Measurements from ENCODE around the gene TMEM269.

TMEM269 gene, protein sequence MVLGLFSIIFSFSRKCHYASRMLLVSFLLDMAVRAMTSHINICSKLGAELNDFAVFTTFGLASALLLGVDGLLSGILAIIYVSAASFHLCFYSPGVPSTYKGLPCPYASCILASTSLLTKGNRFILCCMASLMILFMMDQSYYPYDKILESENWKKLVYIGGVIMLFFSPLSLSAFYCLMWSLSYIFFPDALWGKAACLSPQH

DNA sequence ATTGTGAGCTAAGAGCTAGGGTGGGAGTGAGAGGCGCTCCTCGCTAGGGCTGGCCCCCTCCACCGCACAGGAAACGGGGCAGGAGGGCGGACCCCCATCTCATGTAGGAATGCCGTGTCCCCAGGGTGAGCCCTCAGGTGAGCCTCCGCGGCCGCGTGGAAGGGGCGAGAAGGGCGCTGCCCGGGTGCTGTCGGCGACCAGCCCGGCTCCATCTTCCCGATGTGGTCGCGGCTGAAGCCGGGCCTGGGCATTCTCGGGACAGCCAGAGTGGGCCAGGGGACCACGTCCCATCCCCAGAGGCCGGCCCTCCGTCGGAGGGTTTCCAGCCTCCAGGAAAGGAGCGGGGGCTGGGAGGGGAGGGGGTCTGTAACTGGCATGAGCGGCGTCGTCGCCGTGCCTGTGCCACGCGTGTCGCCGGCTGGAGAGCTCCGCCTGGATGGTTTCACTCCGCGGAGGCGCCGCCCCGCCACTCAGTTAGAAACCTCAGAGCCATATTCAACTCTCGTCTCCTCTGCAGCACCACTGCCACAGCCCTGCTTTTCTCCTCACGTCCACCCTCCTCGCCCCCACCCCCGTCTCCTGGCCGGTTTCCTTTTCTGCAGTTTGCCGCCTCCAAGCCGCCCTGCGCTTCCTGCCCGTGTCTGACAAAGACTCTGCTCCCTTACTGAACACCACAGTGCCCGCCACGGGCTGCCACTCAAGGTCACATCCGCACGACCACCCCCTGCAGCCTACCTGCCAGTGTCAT lies at the start of gene TMEM269:
Gene TMEM269 (plus strand): TSS at position 46 of the 748 bp plus-strand sequence. CDS start 4,903 bp downstream, outside the sequence.
- DNase-seq (ENCODE audit: low read depth): peak; percentile 28

DNA sequence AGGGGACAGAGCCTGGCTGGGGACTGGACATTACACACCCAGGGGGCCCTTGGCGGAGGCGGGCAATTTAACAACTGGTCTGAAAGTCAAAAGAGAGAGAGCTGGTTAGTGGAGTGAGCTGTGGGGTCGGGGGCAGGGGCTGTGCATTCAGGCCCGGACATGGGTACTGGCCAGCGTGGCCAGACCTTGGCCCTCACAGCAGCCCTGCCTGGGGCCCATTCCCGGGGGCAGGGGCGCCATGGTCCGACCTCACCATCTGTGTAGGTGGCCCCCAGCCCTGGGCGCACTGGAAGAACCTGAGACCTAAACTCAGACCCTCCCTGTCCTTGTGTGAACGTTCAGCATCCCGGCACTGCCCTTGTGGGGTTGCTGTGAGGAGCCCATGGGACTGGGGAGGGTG lies 49.7 kb upstream of the TMEM269 start:
- no peak for DNase-seq (ENCODE audit: low read depth)

DNA sequence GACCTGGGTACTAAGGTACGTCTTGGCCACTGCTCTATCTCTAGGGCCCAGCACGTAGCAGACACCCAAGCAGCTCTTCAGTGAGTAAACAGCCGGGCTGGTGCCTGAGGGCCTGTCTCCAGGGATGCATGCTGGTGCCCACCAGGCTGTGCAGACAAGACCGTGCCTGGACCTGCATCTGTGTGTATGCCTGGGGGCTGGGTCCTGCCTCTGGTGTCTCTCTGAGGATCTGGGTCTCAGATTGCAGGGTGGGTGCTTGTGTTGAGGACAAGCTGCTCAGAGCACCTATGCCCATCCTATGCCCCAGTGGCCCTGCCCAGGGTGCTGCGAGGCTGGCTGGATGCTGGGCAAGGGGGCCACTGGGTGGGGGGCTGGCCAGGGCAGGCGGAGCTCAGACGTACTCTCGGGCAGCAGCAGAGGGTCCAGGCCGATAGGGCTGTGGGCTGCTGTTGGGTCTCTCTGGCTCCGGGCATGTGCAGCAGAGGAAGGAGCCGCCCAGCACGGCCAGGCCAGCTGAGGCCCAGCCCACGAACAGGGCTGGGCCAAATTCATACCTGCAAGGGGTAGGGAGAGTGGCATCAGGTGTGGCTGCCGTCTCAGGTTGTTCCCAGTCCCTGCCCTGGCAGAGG lies 49.2 kb upstream of the TMEM269 start:
- no peak for DNase-seq (ENCODE audit: low read depth)

DNA sequence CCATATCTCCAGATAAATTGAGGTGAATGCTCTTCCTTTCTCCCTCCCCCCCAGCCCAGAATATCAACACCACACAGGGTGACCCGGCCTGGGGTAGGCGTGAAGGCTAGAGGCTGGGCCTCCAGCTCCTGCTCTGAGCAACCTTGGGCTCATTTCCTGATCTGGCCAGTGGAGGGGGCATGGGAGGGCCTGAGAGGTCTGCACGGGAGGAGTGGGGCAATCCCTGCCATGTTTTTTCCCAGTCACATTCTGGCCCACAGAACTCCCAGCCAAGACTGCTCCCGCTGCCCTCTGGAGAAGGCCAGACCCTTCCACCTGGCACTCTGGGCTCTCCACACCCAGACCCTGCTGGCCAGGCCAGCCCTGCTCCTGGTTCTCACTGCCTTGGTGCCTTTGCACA lies 48.6 kb upstream of the TMEM269 start:
- no peak for DNase-seq (ENCODE audit: low read depth)

DNA sequence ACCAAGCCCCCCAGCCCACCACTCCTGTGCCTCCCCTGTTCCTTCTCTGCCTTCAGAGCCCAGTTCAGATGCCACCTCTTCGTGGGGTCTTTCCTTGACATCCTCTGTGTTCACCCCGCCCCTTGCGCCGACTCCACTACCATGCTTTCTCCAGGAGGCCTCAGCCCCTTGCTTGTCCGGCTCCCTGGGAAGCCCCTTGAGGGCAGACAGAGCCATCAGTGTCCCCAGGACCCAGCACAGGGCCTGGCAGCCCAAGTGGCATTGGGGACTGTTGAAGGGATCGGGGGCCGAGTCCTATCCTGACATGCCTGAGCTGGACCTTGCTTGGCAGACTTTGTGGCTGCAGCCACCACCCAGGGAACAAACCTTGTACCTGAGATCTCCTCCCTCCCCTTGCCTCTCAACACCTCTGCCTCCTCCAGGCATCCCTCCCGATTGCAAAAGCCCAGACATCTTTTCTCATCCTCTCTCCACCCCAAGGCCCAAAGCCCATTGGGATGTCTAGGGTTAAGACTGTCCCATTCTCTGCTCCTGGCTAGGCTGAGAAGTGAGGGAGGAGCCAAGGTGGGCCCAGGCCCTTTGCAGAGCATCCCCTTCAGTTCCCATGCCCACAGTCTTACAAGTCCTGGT lies 48.1 kb upstream of the TMEM269 start:
- no peak for DNase-seq (ENCODE audit: low read depth)

DNA sequence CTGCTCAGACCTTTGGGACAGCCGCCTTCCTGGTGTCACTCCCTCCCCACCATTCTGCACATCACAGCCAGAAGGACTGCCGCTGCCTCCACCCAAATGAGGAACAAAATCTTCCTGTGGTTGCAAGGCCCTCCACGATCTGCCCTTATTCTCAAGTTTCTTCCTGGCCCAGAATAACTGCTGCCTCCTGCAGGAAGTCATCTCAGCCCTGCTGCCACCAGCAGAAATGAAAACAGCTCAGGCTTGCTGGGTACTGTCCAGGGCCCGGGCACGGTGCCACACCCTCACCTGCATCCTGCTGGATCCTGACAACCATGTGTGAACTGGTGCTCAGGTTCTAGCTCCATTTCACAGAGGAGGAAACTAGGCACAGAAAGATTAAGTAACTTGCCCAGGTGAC lies 47.5 kb upstream of the TMEM269 start:
- DNase-seq (ENCODE audit: low read depth): no peak

DNA sequence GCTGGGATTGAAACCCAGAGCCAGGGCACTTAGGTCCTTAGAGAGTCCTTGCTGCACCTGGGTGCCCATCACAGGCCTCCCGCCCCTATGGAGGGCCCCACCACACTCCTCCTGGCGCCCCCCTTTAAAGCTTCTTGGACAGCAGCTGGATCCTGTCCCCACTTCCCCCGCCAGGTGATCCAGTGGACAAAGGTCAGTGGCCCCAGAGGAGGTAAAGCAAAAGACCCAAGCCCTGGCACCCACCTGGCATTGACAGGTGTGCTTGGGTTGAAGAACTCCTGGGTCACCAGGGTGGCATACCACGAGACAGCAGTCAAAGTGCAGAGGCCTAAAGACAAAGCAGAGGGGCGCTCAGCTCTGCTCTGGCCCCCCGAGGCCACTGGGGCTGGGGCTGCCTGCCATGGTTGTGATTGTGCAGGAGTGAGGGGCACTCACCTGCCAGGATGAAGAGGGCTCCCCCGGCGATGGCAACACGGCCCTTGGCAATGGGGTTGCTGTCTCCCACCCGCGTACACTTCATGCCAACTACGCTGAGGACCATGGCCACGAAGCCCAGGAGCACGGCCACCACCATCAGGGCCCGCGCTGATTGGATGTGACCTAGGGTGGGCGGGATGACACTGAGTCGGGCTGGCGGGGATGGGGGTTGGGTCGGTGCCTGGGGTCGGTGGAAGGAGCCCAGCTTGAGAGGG lies 46.7 kb upstream of the TMEM269 start:
- no peak for DNase-seq (ENCODE audit: low read depth)

DNA sequence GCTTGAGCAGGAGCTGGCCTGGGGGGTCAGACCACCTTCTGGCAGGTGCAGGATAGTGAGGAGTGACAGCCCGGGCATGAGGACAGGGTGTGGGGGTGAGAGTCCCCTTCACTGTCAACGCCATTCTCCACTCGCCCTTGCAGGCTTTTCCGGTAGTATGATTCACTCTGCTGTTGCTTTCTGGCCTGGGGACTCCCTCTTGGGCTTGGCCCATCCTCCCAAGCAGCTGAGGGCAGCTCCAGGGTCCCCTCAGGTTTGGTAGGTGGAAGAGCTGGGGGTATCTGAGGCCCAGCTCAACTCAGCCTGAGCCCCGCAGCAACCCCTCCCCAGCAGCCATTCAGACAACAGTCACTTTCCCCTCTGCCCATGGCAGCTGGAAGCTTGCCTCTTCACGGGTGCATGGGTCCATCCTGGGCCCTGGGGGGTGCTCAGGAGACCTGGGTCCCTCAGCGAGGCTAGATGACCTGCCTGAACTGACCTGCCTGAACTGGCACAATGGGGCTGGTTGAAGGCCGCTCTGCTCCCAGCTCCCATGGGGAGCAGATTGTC lies 46.0 kb upstream of the TMEM269 start:
- DNase-seq (ENCODE audit: low read depth): no peak

DNA sequence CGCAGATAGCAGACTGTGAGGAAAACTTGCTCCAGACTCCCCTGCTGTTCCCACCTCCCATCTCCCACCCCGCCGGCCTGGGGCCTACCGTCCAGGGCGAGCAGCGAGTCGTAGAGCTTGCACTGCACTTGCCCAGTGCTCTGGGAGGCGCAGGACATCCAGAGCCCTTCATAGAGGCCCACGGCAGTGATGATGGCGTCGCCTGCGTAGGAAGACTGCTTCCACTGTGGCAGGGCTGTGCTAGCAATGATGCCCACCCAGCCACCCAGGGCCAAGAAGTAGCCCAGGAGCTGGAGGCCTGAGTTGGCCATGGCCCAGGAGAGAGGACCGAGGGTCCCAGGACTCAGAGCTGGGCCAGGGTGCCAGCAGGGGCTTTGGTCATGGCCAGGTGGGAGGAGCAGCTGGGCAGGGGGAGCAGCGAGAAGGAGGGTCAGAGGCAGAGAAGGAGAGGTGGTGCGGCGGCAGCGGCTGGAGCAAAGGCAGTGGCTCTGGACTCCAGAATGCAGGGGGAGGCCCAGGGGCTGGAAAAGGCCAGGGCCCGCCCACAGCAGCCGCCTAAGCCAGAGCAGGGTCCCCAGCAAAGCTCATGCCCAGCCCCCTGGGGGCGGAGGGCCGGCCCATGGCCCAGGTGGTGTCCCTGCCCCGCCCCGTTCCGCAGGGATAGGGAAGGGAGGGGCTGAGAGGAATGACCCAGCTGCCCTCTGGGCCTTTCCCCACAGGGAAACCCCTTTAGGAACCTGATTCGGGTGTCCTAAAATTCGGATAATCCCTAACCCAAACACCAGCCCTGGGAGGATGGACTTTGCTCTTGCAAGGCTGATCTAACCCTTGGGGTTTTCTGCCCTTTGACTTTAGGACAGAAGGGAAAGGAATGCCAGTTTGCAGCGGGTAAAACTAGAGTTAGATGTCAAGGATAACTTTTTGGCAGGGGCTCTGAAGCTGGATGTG lies 44.8 kb upstream of the TMEM269 start, which contains the start of gene CLDN19:
Gene CLDN19 (minus strand): TSS at position 484 of the 948 bp plus-strand sequence. CDS start 173 bp downstream, at position 311.
- no peak for DNase-seq (ENCODE audit: low read depth)

DNA sequence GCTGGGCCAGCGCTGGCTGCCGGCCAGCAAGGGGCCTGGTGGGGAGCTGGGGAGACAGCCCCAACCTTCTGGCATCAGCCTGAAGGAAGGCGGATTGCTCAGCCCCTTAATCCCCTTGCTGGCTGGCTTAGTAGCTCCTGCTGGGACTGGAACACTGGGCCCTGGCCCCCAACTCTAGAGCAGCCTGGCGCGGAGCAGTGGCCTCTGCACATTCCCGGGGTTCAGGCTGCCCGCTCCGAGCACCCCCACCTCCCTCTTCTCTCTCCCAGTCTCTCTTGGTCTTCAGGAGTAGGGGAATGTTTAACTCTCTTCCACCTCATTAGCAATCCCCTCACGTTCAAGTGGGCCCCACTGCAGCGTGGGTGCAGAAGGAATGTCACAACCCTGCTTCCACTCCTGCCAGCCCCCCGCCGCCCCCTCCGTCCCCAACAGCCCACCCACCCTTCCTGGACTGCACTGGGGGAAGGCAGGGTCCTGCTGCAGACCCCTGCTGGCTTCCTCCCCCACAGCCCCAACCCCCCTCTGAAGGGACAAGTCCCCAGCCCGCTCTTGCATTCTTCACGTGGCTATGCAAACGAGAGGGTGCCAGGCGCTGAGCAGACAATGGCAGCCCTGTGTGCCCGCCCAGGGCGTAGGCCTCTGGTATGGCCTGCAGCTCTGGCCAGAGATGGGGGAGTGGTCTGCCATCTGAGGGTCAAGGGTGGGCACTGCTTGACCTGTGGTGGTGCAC lies 43.8 kb upstream of the TMEM269 start:
- DNase-seq (ENCODE audit: low read depth): no peak

DNA sequence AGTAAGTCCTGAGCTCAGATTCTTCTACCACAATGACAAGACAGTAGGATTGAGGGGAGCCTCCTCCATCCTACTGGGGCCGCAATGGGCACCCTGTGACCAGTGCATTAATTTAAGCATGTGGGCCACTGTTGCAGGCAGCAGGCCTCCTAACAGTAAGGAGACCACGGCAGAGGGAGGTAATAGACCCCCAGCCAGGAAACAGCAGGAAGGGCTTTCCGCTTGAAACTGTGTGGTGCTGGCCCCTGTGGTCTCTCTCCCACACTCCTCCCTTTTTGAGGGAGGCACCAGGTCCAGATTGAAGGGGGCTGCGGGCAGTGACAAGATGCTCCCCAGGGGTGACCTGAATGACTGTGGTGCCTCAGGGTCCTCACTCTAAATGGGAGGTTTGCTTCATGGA lies 43.1 kb upstream of the TMEM269 start:
- no peak for DNase-seq (ENCODE audit: low read depth)

DNA sequence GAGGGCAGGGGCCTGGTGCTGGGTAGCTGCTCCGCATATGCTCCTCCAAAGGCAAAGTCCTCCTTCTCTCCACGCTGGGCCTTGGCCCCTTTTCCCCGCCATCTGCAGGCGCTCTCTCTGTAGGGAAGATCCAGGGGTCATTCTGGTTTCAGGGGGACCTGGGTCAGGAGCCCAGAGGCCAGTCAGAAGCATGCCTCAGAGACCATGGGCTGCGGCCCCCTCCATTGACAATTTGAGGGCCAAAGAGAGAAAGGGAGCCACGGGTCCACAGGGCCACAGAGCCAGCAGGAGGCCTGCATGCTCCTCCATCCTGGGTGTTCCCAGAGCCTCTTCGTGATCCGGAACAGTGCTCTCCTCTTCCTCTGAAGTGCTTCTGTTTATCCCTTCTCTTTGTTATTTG lies 42.6 kb upstream of the TMEM269 start:
- no peak for DNase-seq (ENCODE audit: low read depth)

DNA sequence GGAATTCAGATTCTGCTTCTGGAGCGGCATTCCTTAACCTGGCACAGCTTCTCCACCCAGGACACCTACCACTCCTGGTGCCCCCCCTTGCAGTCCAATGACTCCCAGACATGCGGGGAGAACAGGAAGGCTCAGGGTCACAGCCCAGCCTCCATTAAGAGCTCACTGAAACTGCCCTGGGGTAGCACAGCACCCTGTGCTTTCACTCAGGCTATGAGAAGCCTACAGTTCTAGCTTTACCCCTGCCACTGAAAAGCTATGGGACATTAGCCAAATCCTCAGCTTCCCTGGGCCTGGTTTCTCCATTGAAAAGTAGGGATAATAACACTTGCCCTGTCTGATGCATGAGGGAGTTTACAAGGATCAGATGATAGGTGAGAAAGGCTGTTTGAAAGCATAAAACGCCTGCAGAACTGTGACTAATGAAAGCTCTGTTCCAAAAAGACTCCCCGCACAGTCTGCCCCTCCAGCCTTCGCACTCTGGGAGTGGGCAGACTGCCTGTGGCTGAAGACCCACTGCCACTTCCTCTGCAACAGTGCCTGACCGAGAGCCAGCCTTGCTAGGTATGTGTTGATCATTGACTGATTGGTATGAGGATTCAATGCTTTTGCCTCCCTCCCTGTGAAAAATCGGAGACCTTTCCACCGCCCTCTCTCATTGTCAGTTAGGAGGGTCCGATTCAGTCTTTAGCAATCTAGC lies 42.0 kb upstream of the TMEM269 start:
- DNase-seq (ENCODE audit: low read depth): no peak

DNA sequence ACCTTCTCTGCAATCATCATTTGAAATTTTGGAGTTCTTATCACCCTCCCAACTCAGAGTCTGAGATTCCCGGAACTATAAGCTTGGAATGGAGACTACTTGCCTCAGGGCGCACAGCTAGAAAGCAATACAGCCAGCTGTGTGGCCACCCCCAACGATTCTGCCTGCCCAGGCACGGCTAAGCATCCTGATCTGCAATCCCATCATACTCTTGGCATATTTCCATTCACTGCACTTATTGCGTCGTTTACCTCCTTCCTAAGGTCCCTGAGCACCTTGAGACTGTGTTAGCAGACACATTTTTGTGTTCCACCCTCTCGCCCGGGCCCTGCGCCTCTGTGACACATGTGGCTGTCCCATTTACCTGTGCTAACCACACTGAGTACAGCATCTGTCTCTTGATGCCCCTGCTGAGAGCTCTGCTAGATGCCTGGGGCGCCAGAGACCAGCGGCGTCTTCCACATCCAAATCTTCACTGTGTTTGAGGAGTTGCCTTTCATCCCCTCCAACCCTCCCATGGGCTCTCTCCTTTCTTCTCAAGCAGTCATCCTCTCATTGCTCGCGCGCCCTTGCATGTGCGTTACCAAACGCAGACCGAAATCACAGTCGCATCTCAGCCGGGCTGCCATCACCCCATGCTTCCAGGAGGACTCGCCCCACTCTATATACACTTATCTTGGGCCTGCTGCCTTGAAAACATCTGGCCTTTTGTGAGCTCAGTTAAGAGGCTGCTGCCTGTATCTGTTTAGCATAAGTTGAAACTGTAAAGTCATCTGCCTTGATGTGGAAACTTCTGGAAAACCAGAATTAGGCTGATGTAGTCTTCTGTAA lies 41.3 kb upstream of the TMEM269 start:
- DNase-seq (ENCODE audit: low read depth): no peak

DNA sequence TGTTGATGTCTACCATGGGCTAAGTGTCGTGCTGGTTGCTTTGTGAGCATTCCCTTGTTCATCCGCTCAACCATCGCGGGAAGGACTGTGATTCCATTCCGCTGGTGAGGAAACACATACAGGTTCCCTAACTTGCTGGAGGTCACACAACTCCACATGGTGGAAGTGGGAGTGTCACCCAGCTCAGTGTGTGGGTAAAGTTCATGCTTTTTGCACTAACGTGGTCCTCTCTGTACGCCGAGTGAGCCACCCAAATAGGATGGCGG lies 40.7 kb upstream of the TMEM269 start:
- no peak for DNase-seq (ENCODE audit: low read depth)

DNA sequence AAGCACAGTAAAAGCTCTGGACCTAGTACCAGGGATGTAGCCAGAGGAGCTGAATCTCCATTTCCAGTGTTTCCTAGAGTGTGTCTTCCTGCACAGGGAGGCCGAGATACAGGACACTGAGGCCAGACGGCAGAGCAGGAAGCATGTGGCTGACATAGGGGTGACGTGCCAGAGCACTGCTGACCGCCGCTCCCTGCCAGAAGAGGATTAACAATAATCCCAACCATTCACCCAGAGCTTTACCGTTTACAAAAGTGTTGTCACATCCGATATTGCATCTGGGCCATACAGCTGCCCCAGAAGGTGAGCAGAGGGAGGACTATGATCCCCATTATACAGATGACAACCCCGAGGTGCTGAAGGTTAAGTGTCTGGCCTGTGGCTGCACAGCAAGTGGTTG lies 38.9 kb upstream of the TMEM269 start:
- no peak for DNase-seq (ENCODE audit: low read depth)

DNA sequence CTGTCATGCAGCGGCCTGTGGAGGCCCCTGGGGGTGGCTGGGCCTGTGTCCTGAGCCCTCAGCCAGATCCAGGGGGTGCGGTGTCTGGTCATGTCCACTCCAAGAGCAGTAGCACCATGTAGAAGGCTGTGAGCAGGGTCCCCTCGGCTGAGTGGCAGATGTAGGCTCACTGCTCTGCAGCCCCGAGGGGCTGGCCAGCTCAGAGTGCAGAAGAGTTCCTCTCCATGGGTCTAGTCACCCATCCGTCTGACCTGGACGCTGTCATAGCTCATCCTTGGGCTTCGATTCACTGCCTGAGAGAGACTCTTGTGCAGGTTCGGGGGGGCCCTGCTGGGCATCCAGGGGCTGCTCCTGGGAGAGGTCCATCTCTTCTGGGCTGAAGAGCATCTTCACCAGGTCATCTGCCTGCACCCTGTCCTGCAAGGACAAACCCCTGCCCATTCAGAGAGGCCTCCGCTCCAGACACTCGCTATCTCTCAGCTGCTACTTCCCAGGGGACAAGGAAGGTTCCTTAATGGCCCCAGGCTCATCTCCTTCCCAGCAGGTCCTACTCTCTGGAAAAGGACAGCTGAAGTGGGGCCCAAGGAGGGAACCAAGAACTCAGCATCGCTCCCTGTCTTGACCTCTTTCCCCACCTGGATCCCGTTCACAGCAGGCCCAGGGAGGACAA lies 38.2 kb upstream of the TMEM269 start:
- DNase-seq (ENCODE audit: low read depth): no peak

DNA sequence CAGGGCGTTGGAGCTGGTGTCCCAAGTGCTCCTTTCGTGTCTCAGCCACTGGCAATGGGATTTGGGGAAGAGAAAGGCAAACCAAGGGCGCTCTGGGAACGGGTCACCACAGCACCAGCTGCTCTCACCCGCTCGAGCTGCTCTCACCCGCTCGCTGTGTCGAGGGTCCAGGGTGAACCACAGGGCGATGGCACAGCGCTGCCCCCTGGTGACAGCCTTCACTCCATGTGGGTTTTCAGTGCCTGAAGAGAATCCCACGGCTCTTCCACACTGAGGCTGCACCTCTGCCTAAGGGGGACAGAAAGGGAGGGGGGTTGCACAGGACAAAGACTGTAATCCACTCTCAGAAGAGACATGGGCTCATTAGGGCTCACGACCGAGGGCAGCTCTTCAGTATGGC lies 37.7 kb upstream of the TMEM269 start:
- peak; percentile 42 for DNase-seq (ENCODE audit: low read depth)

Measured in activated T-cell treated with anti-CD3 and anti-CD28 coated beads for 1 hour (primary cell).